Stimulated activated memory B cell treated with anti-CD40 and anti-IgM and Interleukin-4, amounts not matched to agents 10 μg/mL and 1 μg/mL and 100 μg/mL, for 72 hours (primary cell): ENCODE results near the gene SLC12A8.
A peak's percentile ranks its signal among the peaks of the same experiment; 100 is the strongest.

Experiments
- ATAC-seq: fragments of 150-1000 bp; cut with Tn5 transposase; 2 replicates; pipeline ENCODE4 v1.10.0; 2021
- H3K27ac Mint-ChIP-seq: one replicate; pipeline ENCODE4 v1.8.0; 2022; ENCODE audit warnings: mild to moderate bottlenecking, mixed read lengths
- H3K27me3 Mint-ChIP-seq: one replicate; pipeline ENCODE4 v1.8.0; 2022; ENCODE audit warnings: mixed read lengths
- H3K36me3 Mint-ChIP-seq: one replicate; pipeline ENCODE4 v1.8.0; 2022; ENCODE audit warnings: mixed read lengths
- H3K4me1 Mint-ChIP-seq: one replicate; pipeline ENCODE4 v1.8.0; 2022; ENCODE audit warnings: mixed read lengths
- H3K4me3 Mint-ChIP-seq: one replicate; pipeline ENCODE4 v1.8.0; 2022; ENCODE audit warnings: mild to moderate bottlenecking, moderate library complexity, mixed read lengths
- H3K9me3 Mint-ChIP-seq: one replicate; pipeline ENCODE4 v1.8.0; 2022; ENCODE audit warnings: mixed read lengths

Gene SLC12A8

GRCh38 chr3:125051205-125051604, 161.3 kb downstream of the SLC12A8 start:
- H3K9me3 Mint-ChIP-seq = no peaks in the 10 kb centered on the region
- no peak overlapping the region for H3K4me3 Mint-ChIP-seq
- H3K27me3 Mint-ChIP-seq = no peaks in the 10 kb centered on the region
- H3K27ac Mint-ChIP-seq = peak overlapping the region; percentile 85
- peaks cover 12% of the 10 kb centered on the region for H3K36me3 Mint-ChIP-seq
- H3K4me1 Mint-ChIP-seq = peaks cover 58% of the 10 kb centered on the region
- no peak for ATAC-seq

- Mint-ChIP-seq H3K4me3 (no peak overlapping the region), H3K27me3 (no peaks in the 10 kb centered on the region), H3K27ac (no peak overlapping the region), H3K36me3 (peaks cover 12% of the 10 kb centered on the region), H3K9me3 (no peaks in the 10 kb centered on the region), H3K4me1 (peaks cover 58% of the 10 kb centered on the region)
- ATAC-seq = no peak
These were observed 162.0 kb downstream of the SLC12A8 start for GRCh38 chr3:125050488-125051090.

GRCh38 chr3:125048282-125048681, 164.3 kb downstream of the SLC12A8 start:
- Mint-ChIP-seq H3K4me3 (no peak overlapping the region), H3K36me3 (peaks cover 12% of the 10 kb centered on the region), H3K4me1 (peaks cover 40% of the 10 kb centered on the region), H3K27me3 (no peaks in the 10 kb centered on the region), H3K27ac (no peak overlapping the region), H3K9me3 (no peaks in the 10 kb centered on the region)
- no peak for ATAC-seq

GRCh38 chr3:125045965-125046364, 166.6 kb downstream of the SLC12A8 start:
- ATAC-seq = no peak
- H3K4me3 Mint-ChIP-seq = no peak overlapping the region
- no peak overlapping the region for H3K27ac Mint-ChIP-seq
- peaks cover 12% of the 10 kb centered on the region for H3K36me3 Mint-ChIP-seq
- H3K4me1 Mint-ChIP-seq = peaks cover 23% of the 10 kb centered on the region
- H3K27me3 Mint-ChIP-seq = no peaks in the 10 kb centered on the region
- no peaks in the 10 kb centered on the region for H3K9me3 Mint-ChIP-seq

- Mint-ChIP-seq H3K27ac (no peak overlapping the region), H3K36me3 (peaks cover 6% of the 10 kb centered on the region), H3K27me3 (no peaks in the 10 kb centered on the region), H3K9me3 (no peaks in the 10 kb centered on the region), H3K4me1 (peaks cover 19% of the 10 kb centered on the region), H3K4me3 (no peak overlapping the region)
- ATAC-seq = no peak
These were observed 167.4 kb downstream of the SLC12A8 start for GRCh38 chr3:125045194-125045593.

GRCh38 chr3:125043599-125044151, 168.9 kb downstream of the SLC12A8 start:
- no peaks in the 10 kb centered on the region for H3K27me3 Mint-ChIP-seq
- no peaks in the 10 kb centered on the region for H3K9me3 Mint-ChIP-seq
- no peak for ATAC-seq
- H3K27ac Mint-ChIP-seq = no peak overlapping the region
- peaks cover 26% of the 10 kb centered on the region for H3K4me1 Mint-ChIP-seq
- H3K4me3 Mint-ChIP-seq = no peak overlapping the region
- H3K36me3 Mint-ChIP-seq = peaks cover 8% of the 10 kb centered on the region

GRCh38 chr3:125042725-125043406, 169.7 kb downstream of the SLC12A8 start:
- ATAC-seq = no peak
- no peaks in the 10 kb centered on the region for H3K9me3 Mint-ChIP-seq
- no peak overlapping the region for H3K4me3 Mint-ChIP-seq
- peaks cover 10% of the 10 kb centered on the region for H3K36me3 Mint-ChIP-seq
- H3K4me1 Mint-ChIP-seq = peaks cover 32% of the 10 kb centered on the region
- H3K27me3 Mint-ChIP-seq = no peaks in the 10 kb centered on the region
- no peak overlapping the region for H3K27ac Mint-ChIP-seq

GRCh38 chr3:125039131-125040100, 173.1 kb downstream of the SLC12A8 start:
- H3K4me3 Mint-ChIP-seq = no peak overlapping the region
- no peak overlapping the region for H3K27ac Mint-ChIP-seq
- H3K36me3 Mint-ChIP-seq = peaks cover 6% of the 10 kb centered on the region
- peaks cover 30% of the 10 kb centered on the region for H3K4me1 Mint-ChIP-seq
- H3K27me3 Mint-ChIP-seq = no peaks in the 10 kb centered on the region
- H3K9me3 Mint-ChIP-seq = no peaks in the 10 kb centered on the region
- no peak for ATAC-seq

GRCh38 chr3:125037498-125038150, 174.9 kb downstream of the SLC12A8 start:
- no peaks in the 10 kb centered on the region for H3K27me3 Mint-ChIP-seq
- H3K36me3 Mint-ChIP-seq = peaks cover 6% of the 10 kb centered on the region
- H3K4me1 Mint-ChIP-seq = peaks cover 32% of the 10 kb centered on the region
- no peaks in the 10 kb centered on the region for H3K9me3 Mint-ChIP-seq
- peak; percentile 16 for ATAC-seq
- no peak overlapping the region for H3K4me3 Mint-ChIP-seq
- no peak overlapping the region for H3K27ac Mint-ChIP-seq

GRCh38 chr3:125035217-125035616, 177.3 kb downstream of the SLC12A8 start:
- H3K36me3 Mint-ChIP-seq = peaks cover 6% of the 10 kb centered on the region
- ATAC-seq = peak; percentile 68
- H3K27ac Mint-ChIP-seq = no peak overlapping the region
- no peaks in the 10 kb centered on the region for H3K27me3 Mint-ChIP-seq
- H3K4me1 Mint-ChIP-seq = peaks cover 48% of the 10 kb centered on the region
- H3K9me3 Mint-ChIP-seq = no peaks in the 10 kb centered on the region
- no peak overlapping the region for H3K4me3 Mint-ChIP-seq

- H3K36me3 Mint-ChIP-seq = peaks cover 7% of the 10 kb centered on the region
- peaks cover 33% of the 10 kb centered on the region for H3K4me1 Mint-ChIP-seq
- H3K27ac Mint-ChIP-seq = no peak overlapping the region
- no peak overlapping the region for H3K4me3 Mint-ChIP-seq
- no peak for ATAC-seq
- no peaks in the 10 kb centered on the region for H3K9me3 Mint-ChIP-seq
- no peaks in the 10 kb centered on the region for H3K27me3 Mint-ChIP-seq
These were observed 178.9 kb downstream of the SLC12A8 start for GRCh38 chr3:125033616-125034015.

- Mint-ChIP-seq H3K36me3 (peaks cover 8% of the 10 kb centered on the region), H3K27me3 (no peaks in the 10 kb centered on the region), H3K4me1 (peaks cover 29% of the 10 kb centered on the region), H3K9me3 (no peaks in the 10 kb centered on the region), H3K4me3 (no peak overlapping the region), H3K27ac (no peak overlapping the region)
- no peak for ATAC-seq
These were observed 179.4 kb downstream of the SLC12A8 start for GRCh38 chr3:125033135-125033534.

- Mint-ChIP-seq H3K9me3 (no peaks in the 10 kb centered on the region), H3K27me3 (no peaks in the 10 kb centered on the region), H3K4me3 (no peak overlapping the region), H3K4me1 (peaks cover 24% of the 10 kb centered on the region), H3K27ac (no peak overlapping the region), H3K36me3 (peaks cover 10% of the 10 kb centered on the region)
- ATAC-seq = no peak
These were observed 179.9 kb downstream of the SLC12A8 start for GRCh38 chr3:125032683-125033082.
